ENCODE measurements around the gene PLA2G6. TPM values are rescaled to one million over a fixed set of nuclear protein-coding genes. Genes with fewer than 3 reads are reported as not detected.
A peak's percentile ranks its signal among the peaks of the same experiment; 100 is the strongest.

Gene PLA2G6
- total RNA-seq, 1 experiment from 2014 or later, result 6.0 TPM

- Histone ChIP-seq H3K4me2 (ENCODE audit: low read length) (no peak overlapping the region), H3K9me2 (replicated peaks; ENCODE audit: low read length) (no peaks in the 10 kb centered on the region), H3K27me3 (ENCODE audit: low read length) (no peaks in the 10 kb centered on the region), H3K9ac (ENCODE audit: low read length) (no peak overlapping the region), H3K9me3 (ENCODE audit: low read length) (no peaks in the 10 kb centered on the region), H3K4me3 (ENCODE audit: low read length) (no peak overlapping the region), H2AFZ (ENCODE audit: low read length) (no peak overlapping the region), H3K36me3 (ENCODE audit: low read depth, low read length) (no peaks in the 10 kb centered on the region), H3K79me2 (ENCODE audit: low read length) (no peaks in the 10 kb centered on the region), H3K27ac (ENCODE audit: low read length) (no peak overlapping the region), H3F3A (ENCODE audit: low read length, unreplicated experiment) (no peaks in the 10 kb centered on the region), H4K20me1 (ENCODE audit: low read length) (no peaks in the 10 kb centered on the region), H3K4me1 (ENCODE audit: insufficient read depth, low read length) (peaks cover 16% of the 10 kb centered on the region)
- DNase-seq (no peak), ATAC-seq (no peak)
- intact Hi-C loops (cut with micrococcal nuclease), result no loop called here
- ChIA-PET POLR2A (ENCODE audit: unreplicated experiment) (no interaction called here), CTCF (no interaction called here)
- no TSS peak for BruUV-seq (replicated peaks)
- no peak for TF ChIP-seq CTCF (conservative IDR thresholded peaks at IDR 0.05; ENCODE audit: low read depth, low read length)
- no peak for TF ChIP-seq EZH2phosphoT487 (IDR thresholded peaks at IDR 0.05; ENCODE audit: borderline replicate concordance, low read length)
- TF ChIP-seq EZH2 (IDR thresholded peaks at IDR 0.05; ENCODE audit: low read length, unreplicated experiment), result no peak
Measured at GRCh38 chr22:38136607-38137006, 45.0 kb downstream of the PLA2G6 start.

- Histone ChIP-seq H3K4me3 (ENCODE audit: low read length) (no peak overlapping the region), H3K27ac (ENCODE audit: low read length) (peak overlapping the region; percentile 78), H3K9me2 (replicated peaks; ENCODE audit: low read length) (no peaks in the 10 kb centered on the region), H2AFZ (ENCODE audit: low read length) (no peak overlapping the region), H3K9ac (ENCODE audit: low read length) (peak overlapping the region; percentile 44; the same call in 1 of the 2 replicates), H3F3A (ENCODE audit: low read length, unreplicated experiment) (no peaks in the 10 kb centered on the region), H3K79me2 (ENCODE audit: low read length) (no peaks in the 10 kb centered on the region), H3K4me2 (ENCODE audit: low read length) (peak overlapping the region; percentile 39; the same call in 1 of the 2 replicates), H3K27me3 (ENCODE audit: low read length) (no peaks in the 10 kb centered on the region), H3K9me3 (ENCODE audit: low read length) (no peaks in the 10 kb centered on the region), H3K36me3 (ENCODE audit: low read depth, low read length) (no peaks in the 10 kb centered on the region), H3K4me1 (ENCODE audit: insufficient read depth, low read length) (peaks cover 16% of the 10 kb centered on the region), H4K20me1 (ENCODE audit: low read length) (no peaks in the 10 kb centered on the region)
- DNase-seq (peak; percentile 88), ATAC-seq (peak; percentile 96)
- TF ChIP-seq CTCF (conservative IDR thresholded peaks at IDR 0.05; ENCODE audit: low read depth, low read length) (no peak), EZH2 (IDR thresholded peaks at IDR 0.05; ENCODE audit: low read length, unreplicated experiment) (no peak), EZH2phosphoT487 (IDR thresholded peaks at IDR 0.05; ENCODE audit: borderline replicate concordance, low read length) (no peak)
- CTCF ChIA-PET, result no interaction called here
- intact Hi-C loops (cut with micrococcal nuclease), result no loop called here
- POLR2A ChIA-PET (ENCODE audit: unreplicated experiment), result no interaction called here
- BruUV-seq (replicated peaks), result no TSS peak
Measured at GRCh38 chr22:38135133-38135706, 46.4 kb downstream of the PLA2G6 start.

GRCh38 chr22:38133331-38133730, 48.3 kb downstream of the PLA2G6 start:
- POLR2A ChIA-PET (ENCODE audit: unreplicated experiment), result no interaction called here
- H3F3A ChIP-seq (ENCODE audit: low read length, unreplicated experiment), result no peaks in the 10 kb centered on the region

More at GRCh38 chr22:38133331-38133730, 48.3 kb downstream of the PLA2G6 start:
- ATAC-seq (no peak), DNase-seq (no peak)
- Histone ChIP-seq H3K9me2 (replicated peaks; ENCODE audit: low read length) (no peaks in the 10 kb centered on the region), H3K36me3 (ENCODE audit: low read depth, low read length) (no peaks in the 10 kb centered on the region), H3K27ac (ENCODE audit: low read length) (no peak overlapping the region), H3K9me3 (ENCODE audit: low read length) (no peaks in the 10 kb centered on the region), H2AFZ (ENCODE audit: low read length) (no peak overlapping the region), H4K20me1 (ENCODE audit: low read length) (no peaks in the 10 kb centered on the region), H3K4me3 (ENCODE audit: low read length) (no peak overlapping the region), H3K9ac (ENCODE audit: low read length) (no peak overlapping the region), H3K79me2 (ENCODE audit: low read length) (no peaks in the 10 kb centered on the region), H3K4me2 (ENCODE audit: low read length) (no peak overlapping the region), H3K4me1 (ENCODE audit: insufficient read depth, low read length) (peaks cover 16% of the 10 kb centered on the region), H3K27me3 (ENCODE audit: low read length) (no peaks in the 10 kb centered on the region)
- no TSS peak for BruUV-seq (replicated peaks)
- CTCF ChIA-PET, result no interaction called here
- TF ChIP-seq EZH2phosphoT487 (IDR thresholded peaks at IDR 0.05; ENCODE audit: borderline replicate concordance, low read length) (no peak), CTCF (conservative IDR thresholded peaks at IDR 0.05; ENCODE audit: low read depth, low read length) (no peak), EZH2 (IDR thresholded peaks at IDR 0.05; ENCODE audit: low read length, unreplicated experiment) (no peak)
- intact Hi-C loops (cut with micrococcal nuclease), result no loop called here

Measured in PC-3 (cell line).